ENCODE results near the gene SLC25A18. TPM values are rescaled to one million over a fixed set of nuclear protein-coding genes. Genes with fewer than 3 reads are reported as not detected.

Gene SLC25A18
- total RNA-seq, 4 donors from 2014 or later, result 0.23 to 0.76 TPM; not detected in 2

GRCh38 chr22:17598318-17598717 lies 35.0 kb downstream of the SLC25A18 start:
- DNase-seq, result no peak
- H3K36me3 ChIP-seq, result peaks cover 24 to 94% (median 35%) of the 10 kb centered on the region in 3 donors
- WGBS, 2 donors, result 97 to 100% methylated on average over 4 of the region's 4 CpGs
- no peak overlapping the region for H3K4me3 ChIP-seq
- no peaks in the 10 kb centered on the region for H3K27me3 ChIP-seq
- no peaks in the 10 kb centered on the region for H3K9me3 ChIP-seq
- TF ChIP-seq POLR2A (IDR thresholded peaks at IDR 0.05), result no peak
- H3K27ac ChIP-seq, result no peak overlapping the region
- peaks cover 0 to 8% (median 0%) of the 10 kb centered on the region in 3 donors for H3K4me1 ChIP-seq
- intact Hi-C loops (cut with DNase I), result no loop called here

GRCh38 chr22:17601031-17601430 lies 37.7 kb downstream of the SLC25A18 start:
- TF ChIP-seq, protein P1, sequence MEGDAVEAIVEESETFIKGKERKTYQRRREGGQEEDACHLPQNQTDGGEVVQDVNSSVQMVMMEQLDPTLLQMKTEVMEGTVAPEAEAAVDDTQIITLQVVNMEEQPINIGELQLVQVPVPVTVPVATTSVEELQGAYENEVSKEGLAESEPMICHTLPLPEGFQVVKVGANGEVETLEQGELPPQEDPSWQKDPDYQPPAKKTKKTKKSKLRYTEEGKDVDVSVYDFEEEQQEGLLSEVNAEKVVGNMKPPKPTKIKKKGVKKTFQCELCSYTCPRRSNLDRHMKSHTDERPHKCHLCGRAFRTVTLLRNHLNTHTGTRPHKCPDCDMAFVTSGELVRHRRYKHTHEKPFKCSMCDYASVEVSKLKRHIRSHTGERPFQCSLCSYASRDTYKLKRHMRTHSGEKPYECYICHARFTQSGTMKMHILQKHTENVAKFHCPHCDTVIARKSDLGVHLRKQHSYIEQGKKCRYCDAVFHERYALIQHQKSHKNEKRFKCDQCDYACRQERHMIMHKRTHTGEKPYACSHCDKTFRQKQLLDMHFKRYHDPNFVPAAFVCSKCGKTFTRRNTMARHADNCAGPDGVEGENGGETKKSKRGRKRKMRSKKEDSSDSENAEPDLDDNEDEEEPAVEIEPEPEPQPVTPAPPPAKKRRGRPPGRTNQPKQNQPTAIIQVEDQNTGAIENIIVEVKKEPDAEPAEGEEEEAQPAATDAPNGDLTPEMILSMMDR (IDR thresholded peaks at IDR 0.05), result no peak
- TF ChIP-seq POLR2A (IDR thresholded peaks at IDR 0.05), result no peak
- 85 to 96% methylated on average over 3 of the region's 3 CpGs for WGBS, 2 donors
- intact Hi-C loops (cut with DNase I), result no loop called here
- Histone ChIP-seq H3K9me3 (no peaks in the 10 kb centered on the region), H3K4me3 (no peak overlapping the region), H3K27ac (no peak overlapping the region), H3K27me3 (no peaks in the 10 kb centered on the region), H3K4me1 (no peaks in the 10 kb centered on the region), H3K36me3 (peaks cover 19 to 93% (median 25%) of the 10 kb centered on the region in 3 donors)
- no peak for DNase-seq

DNA sequence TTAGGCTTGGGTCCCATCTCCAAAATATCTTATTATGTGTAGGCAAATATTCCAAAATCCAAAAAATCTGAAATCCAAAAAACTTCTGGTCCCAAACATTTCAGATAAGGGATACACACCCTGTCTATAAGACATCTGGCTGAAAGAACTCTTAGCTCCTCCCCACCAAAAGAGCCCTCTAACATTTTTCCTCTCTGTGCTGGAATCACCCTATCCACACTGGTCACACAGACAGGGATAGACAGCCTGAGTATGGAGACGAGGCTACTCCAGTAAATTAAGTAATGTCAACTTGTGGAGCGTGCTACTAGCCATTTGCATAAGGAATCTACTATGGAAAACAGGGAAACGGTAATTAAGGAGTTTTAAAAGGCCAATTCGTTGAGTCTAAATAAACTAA lies 40.4 kb downstream of the SLC25A18 start:
- intact Hi-C loops (cut with DNase I), result no loop called here
- H3K4me1 ChIP-seq, result peaks cover 0 to 6% (median 0%) of the 10 kb centered on the region in 3 donors
- no peak overlapping the region for H3K27ac ChIP-seq
- DNase-seq, result no peak
- peaks cover 2 to 93% (median 19%) of the 10 kb centered on the region in 3 donors for H3K36me3 ChIP-seq
- whole genome bisulfite sequencing, 2 donors, result 81 to 86% methylated on average over 4 of the region's 4 CpGs
- H3K4me3 ChIP-seq, result no peak overlapping the region
- H3K27me3 ChIP-seq, result no peaks in the 10 kb centered on the region
- no peak for TF ChIP-seq POLR2A (IDR thresholded peaks at IDR 0.05)
- TF ChIP-seq, protein P1 (IDR thresholded peaks at IDR 0.05), result no peak
- no peaks in the 10 kb centered on the region for H3K9me3 ChIP-seq

- H3K36me3 ChIP-seq, result peaks cover 0 to 91% (median 14%) of the 10 kb centered on the region in 3 donors
- intact Hi-C loops (cut with DNase I), result no loop called here
- no peaks in the 10 kb centered on the region for H3K27me3 ChIP-seq
- TF ChIP-seq POLR2A (IDR thresholded peaks at IDR 0.05), result no peak
- TF ChIP-seq, protein P1 (IDR thresholded peaks at IDR 0.05), result no peak
- H3K27ac ChIP-seq, result no peak overlapping the region
- peaks cover 0 to 6% (median 0%) of the 10 kb centered on the region in 3 donors for H3K4me1 ChIP-seq
- H3K4me3 ChIP-seq, result no peak overlapping the region
- H3K9me3 ChIP-seq, result no peaks in the 10 kb centered on the region
- no peak for DNase-seq
- WGBS, 2 donors, result 44 to 68% methylated on average over 5 of the region's 5 CpGs
Measured at GRCh38 chr22:17606496-17606895, 43.2 kb downstream of the SLC25A18 start.

DNA sequence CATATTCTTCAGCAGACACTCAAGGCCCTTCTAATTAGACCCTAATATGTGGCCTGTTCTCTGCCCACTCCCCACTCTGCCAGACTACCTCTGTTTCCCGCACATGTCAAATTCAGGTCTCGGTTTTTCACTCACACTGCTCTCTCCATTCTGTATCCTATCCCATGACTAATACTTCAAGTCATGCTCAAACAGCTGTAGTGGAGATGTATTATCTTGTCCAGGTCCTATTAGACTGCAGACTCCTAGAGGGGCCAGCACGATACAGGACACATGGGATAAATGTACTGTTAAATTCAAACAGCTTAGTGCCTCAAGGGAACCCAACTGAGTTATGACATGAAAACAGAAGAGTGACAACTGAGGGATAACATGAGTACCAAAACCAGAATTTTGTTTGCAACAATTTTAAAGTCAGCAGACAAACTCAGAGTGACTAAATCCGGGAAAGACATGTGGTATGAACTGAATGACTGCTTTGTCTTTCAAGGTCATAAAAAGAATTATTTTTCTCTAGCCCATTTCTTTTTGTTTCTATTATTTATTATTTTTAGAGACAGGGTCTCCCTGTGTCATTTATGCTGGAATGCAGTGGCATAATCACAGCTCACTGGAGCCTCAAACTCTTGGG lies 44.7 kb downstream of the SLC25A18 start:
- H3K4me3 ChIP-seq, result no peak overlapping the region
- intact Hi-C loops (cut with DNase I), result no loop called here
- no peak overlapping the region for H3K27ac ChIP-seq
- TF ChIP-seq, protein P1 (IDR thresholded peaks at IDR 0.05), result no peak
- TF ChIP-seq POLR2A (IDR thresholded peaks at IDR 0.05), result no peak
- no peaks in the 10 kb centered on the region for H3K9me3 ChIP-seq
- H3K36me3 ChIP-seq, result peaks cover 0 to 97% (median 21%) of the 10 kb centered on the region in 3 donors
- 77 to 80% methylated on average over 4 of the region's 4 CpGs for WGBS, 2 donors
- no peak for DNase-seq
- H3K27me3 ChIP-seq, result no peaks in the 10 kb centered on the region
- H3K4me1 ChIP-seq, result peaks cover 0 to 6% (median 0%) of the 10 kb centered on the region in 3 donors

Measured in esophagus squamous epithelium (tissue), 5 donors.